ENCODE measurements around the gene DYNC2LI1.
"Not testable (repeated sequence)": the region's sequence is repeated elsewhere in the genome, so short reads cannot be mapped to it uniquely, and the experiment has no call there.

Gene DYNC2LI1

DNA sequence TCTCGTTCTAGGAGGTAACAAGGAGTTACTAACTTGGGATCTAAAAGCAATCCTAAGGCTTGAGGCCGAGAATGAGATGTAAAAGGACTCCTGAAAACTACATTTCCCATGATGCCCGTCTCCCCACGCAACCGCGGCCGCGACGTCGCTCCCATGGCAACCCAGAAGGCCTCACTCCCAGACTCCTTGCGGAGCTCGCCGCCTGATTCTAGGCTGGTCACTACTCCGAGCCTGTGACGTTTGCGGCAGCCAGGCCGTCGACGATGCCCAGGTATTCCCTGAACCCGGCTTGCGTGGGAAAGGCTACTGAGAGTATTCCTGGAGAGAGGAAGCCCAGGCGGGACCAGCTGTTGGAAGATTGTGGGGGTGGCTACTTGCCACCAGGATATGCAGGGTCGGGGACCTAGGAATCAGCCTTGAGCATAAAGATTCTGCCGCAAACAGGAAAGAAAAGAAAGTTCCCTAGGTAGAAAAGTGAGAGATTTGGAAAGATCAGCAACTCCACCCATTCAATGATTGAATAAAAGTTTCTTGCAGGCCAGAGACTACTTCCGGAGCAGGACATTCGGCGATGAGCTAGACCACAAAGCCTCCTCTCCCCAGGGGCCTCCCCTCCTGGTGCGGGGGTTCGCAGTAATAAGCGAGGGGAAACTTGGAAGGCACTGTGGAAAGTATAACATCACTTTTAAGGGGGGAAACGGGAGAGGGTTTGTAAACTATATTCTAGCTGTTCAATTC lies at the start of gene DYNC2LI1:
DYNC2LI1 (plus strand) TSS at position 164 of the 738 bp plus-strand sequence; CDS start at position 264, 100 bp downstream.
- peak; percentile 89 for DNase-seq (ENCODE audit: low read depth)
- no peak for TF ChIP-seq CTCF (conservative IDR thresholded peaks at IDR 0.05; ENCODE audit: low read length)
- H3K4me3 ChIP-seq (ENCODE audit: low read length) = peak within 1 kb of the TSS; percentile 96

GRCh38 chr2:43724728-43725526 lies 48.9 kb upstream of the DYNC2LI1 start:
- no peak overlapping the region for H3K4me3 ChIP-seq (ENCODE audit: low read length)
- no peak for DNase-seq (ENCODE audit: low read depth)
- TF ChIP-seq CTCF (conservative IDR thresholded peaks at IDR 0.05; ENCODE audit: low read length) = no peak

GRCh38 chr2:43725711-43726246 lies 48.1 kb upstream of the DYNC2LI1 start:
- DNase-seq (ENCODE audit: low read depth) = no peak
- no peak for TF ChIP-seq CTCF (conservative IDR thresholded peaks at IDR 0.05; ENCODE audit: low read length)
- no peak overlapping the region for H3K4me3 ChIP-seq (ENCODE audit: low read length)

DNA sequence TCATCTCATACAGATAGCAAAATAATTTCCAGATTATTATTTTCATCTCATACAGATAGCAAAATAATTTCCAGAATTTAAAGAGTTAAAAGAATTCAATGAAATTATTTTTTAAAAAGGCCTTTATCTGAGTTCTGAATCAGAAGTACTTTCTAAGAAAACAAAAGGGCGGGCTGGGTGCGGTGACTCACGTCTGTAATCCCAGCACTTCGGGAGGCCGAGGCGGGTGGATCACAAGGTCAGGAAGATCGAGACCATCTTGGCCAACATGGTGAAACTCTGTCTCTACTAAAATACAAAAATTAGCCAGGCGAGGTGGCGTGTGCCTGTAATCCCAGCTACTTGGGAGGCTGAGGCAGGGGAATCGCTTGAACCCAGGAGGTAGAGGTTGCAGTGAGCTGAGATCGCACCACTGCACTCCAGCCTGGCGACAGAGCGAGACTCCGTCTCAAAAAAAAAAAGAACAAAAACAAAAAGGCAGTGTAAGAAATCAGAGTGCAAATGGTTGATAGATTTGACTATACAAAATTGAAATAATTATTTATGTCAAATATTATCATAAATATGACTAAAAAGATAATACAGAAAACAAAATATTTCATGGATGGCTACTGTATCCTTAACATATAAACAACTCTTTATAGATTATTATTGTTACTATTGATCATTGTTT lies 46.7 kb upstream of the DYNC2LI1 start:
- not testable (repeated sequence) for H3K4me3 ChIP-seq (ENCODE audit: low read length); DNase-seq (ENCODE audit: low read depth)

DNA sequence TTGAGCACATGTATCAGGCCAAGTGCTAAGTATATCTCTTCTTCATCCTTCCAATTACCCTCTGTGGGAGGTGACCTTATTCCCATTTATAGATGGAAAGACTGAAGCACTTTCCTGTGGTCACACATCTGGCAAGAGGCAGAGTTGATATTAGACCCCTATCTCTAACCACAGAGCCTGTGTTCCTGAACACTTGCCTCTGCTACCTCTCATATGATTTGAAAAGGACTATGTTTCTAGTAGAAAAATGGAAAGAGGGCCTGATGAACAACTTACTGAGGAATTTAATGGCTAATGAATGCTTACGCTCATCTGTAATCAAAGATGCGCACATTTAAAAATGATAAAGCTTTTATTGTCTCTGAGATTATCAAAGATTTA lies 46.2 kb upstream of the DYNC2LI1 start:
- no peak for TF ChIP-seq CTCF (conservative IDR thresholded peaks at IDR 0.05; ENCODE audit: low read length)
- no peak overlapping the region for H3K4me3 ChIP-seq (ENCODE audit: low read length)
- no peak for DNase-seq (ENCODE audit: low read depth)

GRCh38 chr2:43729491-43730174 lies 44.2 kb upstream of the DYNC2LI1 start:
- no peak for TF ChIP-seq CTCF (conservative IDR thresholded peaks at IDR 0.05; ENCODE audit: low read length)

GRCh38 chr2:43731211-43731610 lies 42.6 kb upstream of the DYNC2LI1 start:
- DNase-seq (ENCODE audit: low read depth) = no peak
- no peak overlapping the region for H3K4me3 ChIP-seq (ENCODE audit: low read length)
- no peak for TF ChIP-seq CTCF (conservative IDR thresholded peaks at IDR 0.05; ENCODE audit: low read length)

More at GRCh38 chr2:43729491-43730174, 44.2 kb upstream of the DYNC2LI1 start:
- H3K4me3 ChIP-seq (ENCODE audit: low read length) = no peak overlapping the region
- DNase-seq (ENCODE audit: low read depth) = no peak

All from AG10803 (cell line).